HuH-7 (cell line): Measurements from ENCODE around the gene ST6GALNAC2.
A peak's percentile ranks its signal among the peaks of the same experiment; 100 is the strongest.

ENCODE experiments used
- DNase-seq: peaks from one replicate; pipeline ENCODE4 v3.0.0; 2011; ENCODE audit warnings: low spot score

ST6GALNAC2 gene

DNA sequence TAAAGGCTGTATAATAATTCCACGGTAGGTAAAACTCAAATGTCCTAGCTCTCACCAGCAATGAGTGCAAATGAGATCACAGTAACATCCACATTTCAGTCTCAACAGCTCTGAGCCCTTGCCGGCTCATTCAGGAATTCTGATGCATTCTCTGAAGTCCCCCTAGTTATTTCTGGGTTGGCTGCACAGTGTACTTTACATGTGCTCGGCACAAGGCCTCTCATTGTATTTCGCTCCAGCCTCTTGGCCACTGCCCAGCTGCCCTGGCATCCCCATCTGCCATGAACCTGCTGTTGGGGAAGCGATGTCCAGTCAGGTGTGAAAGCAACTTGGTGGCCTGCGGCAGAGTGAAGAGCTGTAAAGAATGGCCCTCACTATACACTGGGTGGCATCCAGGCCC, 31.5 kb downstream of the ST6GALNAC2 start:
- DNase-seq: no peak

DNA sequence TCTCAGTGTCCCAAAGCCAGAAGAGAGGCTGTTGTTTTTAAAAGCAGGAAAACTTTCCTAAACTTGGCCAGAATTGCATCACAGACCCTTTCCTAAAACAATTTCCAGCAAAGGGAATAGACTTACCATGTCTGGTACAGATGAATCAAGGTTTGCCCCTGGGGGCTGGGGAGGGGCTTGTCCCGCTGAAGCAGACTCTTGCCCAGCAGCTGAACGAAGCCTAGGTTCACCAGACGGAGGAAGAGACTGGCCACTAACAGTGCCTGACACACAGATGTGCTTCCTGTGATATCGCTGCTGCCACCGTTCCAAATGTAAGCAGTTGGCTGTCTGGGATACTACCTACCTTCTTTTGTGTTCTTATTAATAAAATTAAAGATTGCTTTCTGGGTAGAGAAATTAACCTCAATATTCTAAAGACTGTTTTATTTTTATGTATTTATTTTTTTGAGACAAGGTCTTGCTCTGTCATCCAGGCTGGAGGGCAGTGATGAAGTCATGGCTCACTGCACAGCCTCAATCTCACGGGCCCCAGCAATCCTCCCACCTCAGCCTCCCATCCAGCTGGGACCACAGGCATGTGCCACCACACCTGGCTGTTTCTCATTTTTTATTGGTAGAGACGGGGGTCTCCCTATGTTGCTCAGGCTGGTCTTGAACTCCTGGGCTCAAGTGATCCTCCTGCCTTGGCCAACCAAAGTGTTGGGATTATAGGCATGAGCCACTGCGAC, 32.3 kb downstream of the ST6GALNAC2 start:
- no peak for DNase-seq

- DNase-seq: no peak
Measured at GRCh38 chr17:76551685-76552084, 34.0 kb downstream of the ST6GALNAC2 start.

GRCh38 chr17:76550712-76551615, 34.7 kb downstream of the ST6GALNAC2 start:
- no peak for DNase-seq

DNA sequence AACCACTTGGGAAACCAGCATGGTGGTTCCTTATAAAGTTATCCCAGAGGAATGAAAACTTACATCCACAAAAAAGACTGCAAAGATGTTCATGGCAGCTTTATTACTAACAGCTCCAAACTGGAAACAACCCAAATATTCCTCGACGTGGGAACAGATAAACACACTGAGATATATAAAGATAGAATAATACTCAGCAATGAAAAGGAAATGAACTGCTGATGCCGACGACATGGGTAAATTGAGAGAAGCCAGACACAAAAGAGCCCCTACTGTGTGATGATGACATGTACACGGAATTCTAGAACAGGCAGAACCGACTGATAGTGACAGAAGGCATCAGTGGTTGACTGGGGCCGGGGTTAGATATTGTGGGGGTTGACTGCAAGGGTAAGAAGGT, 36.1 kb downstream of the ST6GALNAC2 start:
- no peak for DNase-seq

- no peak for DNase-seq
Measured at GRCh38 chr17:76549215-76549518, 36.5 kb downstream of the ST6GALNAC2 start.

GRCh38 chr17:76548378-76549214, 37.1 kb downstream of the ST6GALNAC2 start:
- no peak for DNase-seq

DNA sequence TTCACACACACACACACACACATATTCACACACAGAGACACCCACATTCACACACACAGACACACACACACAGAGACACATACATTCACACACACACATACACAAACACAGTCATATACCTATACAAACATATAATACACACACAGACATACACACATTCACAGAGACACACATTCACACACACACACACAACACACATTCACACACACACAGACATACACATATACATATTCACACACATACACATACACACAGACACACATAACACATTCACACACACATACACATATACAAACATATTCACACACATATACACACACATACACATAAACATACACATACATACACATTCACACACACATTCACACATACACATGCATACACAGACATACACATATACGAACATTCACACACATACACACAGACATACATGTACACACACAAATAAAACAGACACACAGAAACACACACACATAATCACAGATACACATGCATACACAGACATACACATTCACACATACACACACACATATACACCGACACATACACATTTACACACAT, 37.9 kb downstream of the ST6GALNAC2 start:
- no peak for DNase-seq

- peak; percentile 89 for DNase-seq
Measured at GRCh38 chr17:76547183-76547641, 38.4 kb downstream of the ST6GALNAC2 start.

GRCh38 chr17:76546556-76547182, 39.0 kb downstream of the ST6GALNAC2 start:
- no peak for DNase-seq

- DNase-seq: no peak
Measured at GRCh38 chr17:76545918-76546555, 39.6 kb downstream of the ST6GALNAC2 start.

GRCh38 chr17:76544546-76545365, 40.9 kb downstream of the ST6GALNAC2 start:
- DNase-seq: no peak

DNA sequence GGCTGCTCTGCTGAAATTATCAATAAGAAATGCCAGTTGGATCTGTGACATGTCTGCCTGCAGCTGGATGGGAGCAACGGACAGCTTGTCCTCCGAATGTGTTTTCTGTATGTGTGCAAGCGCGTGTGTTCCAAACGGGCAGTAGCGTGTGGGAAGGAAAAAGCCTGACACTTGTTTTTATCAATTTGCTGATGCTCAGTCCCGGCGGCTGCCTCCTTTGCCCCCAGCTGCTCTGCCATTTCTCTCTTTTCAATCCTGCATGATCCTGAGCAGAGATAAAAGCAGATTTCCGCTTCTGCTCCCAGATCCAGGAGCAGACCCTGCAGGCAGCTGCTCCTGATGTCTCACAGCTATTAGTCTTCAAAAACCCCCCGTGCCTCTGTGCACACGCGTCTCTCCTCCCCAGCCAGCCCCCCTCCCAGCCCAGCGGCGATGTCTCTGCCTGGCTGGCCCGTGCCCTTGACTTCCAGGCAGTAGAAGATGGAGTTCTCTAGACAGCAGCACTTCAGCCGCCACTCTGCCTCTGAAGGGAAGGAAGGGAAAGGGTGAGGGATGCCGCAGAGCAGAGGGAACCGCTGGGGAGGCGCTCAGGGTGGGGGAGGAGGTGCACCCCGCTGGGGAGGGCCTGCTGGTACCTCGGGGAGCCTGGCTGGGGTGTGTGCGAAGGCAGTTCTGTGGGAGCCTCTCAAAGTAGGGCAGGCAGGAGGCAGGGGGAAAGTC, 41.7 kb downstream of the ST6GALNAC2 start:
- no peak for DNase-seq

DNA sequence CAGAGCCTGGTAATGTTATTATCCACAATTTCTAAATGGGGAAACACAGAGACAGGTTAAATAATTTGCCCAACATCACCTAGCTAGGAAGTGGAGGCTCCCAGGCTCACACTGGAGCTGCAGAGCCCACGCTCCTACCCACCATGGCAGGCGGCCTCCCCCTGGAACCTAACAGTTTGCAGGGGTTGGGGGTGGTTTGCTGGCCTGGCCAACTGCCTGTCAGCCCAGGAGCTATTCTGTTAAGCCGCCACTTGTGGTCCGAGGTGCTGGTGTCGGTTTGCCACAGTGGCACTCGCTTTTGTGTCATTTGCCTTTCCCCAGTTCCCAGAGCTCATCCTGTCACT, 42.2 kb downstream of the ST6GALNAC2 start:
- no peak for DNase-seq

- DNase-seq: no peak
Measured at GRCh38 chr17:76542984-76543383, 42.7 kb downstream of the ST6GALNAC2 start.

DNA sequence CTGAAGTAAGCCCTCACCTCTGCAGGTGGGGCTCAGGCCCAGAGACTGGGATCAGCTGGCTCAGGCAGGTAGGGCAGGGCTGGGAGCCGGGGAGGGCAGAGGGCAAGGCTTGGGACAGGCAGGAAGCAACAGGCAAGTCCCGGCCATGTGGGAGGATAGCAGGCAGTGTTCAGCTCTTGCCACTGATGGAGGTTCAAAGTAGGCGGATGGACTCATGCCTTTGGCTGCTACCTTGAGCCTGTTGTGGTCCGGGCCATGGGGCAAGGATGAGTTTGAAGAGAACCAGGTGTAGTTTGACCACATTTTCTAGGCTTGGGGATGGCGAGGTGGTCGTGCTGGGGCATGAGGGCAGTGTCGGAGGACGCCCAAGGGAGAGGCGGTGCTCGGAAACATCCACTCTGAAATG, 43.1 kb downstream of the ST6GALNAC2 start:
- no peak for DNase-seq

GRCh38 chr17:76541739-76542454, 43.8 kb downstream of the ST6GALNAC2 start:
- DNase-seq: no peak

DNA sequence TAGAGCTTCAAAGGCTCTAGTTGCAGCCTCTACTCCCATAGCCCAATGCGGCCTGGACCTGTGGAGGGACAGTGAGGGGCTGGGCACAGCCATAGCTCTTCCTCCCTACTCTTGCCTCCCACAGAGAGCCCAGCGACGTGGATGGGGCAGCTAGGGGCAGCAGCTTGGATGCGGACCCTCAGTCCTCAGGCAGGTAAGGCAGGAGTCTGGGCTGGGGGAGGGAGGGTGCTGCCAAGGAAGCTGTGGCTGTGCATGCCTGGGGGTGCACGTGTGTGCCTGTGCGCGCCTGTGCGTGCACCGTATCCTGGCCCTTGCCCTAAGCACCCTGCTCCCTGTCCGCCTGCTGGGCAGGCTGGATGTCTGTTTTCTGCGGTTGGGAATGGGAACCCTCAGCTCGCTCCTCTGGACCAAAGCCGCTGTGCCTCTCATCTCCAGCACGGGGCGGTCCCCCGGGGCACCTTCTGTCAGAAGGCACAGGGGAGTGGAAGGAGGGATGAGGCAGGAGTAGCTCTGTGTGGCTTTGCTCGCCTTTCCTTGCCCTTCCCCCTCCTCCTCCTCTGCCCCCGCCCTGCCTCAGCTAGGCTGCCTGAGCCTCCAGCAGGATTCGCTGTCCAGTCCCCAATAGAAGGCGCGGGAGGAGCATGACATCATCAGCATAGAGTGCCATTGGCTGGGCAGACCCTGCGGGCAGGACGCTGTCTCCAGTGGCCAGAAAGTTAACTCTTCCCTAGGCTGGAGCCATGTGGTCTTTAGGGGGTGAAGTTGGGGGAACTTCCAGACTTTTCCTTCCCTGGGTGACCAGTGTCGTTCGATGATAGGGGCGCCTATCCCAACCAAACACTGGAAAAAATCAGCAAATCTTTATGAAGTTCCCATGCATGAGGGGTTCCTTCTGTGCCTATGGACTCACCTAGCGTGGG, 45.0 kb downstream of the ST6GALNAC2 start:
- peak; percentile 100 for DNase-seq
